H9 (cell line): Measurements from ENCODE around the gene ZNF407. TPM values are rescaled to one million over a fixed set of nuclear protein-coding genes. Genes with fewer than 3 reads are reported as not detected.
A peak's percentile ranks its signal among the peaks of the same experiment; 100 is the strongest.

Source experiments
- DNase-seq: peaks from one replicate; pipeline ENCODE4 v3.0.0-alpha.2; 2017
- H2AFZ ChIP-seq: one replicate; pipeline ENCODE4 v1.6.1; 2013; ENCODE audit warnings: mild to moderate bottlenecking, low read length, control low read depth, moderate library complexity
- H2AK5ac ChIP-seq: 2 replicates; pipeline ENCODE4 v1.6.1; 2013; ENCODE audit warnings: low read length, control low read depth, mixed read lengths; ENCODE audit not compliant: insufficient read length
- H2BK120ac ChIP-seq: one replicate; pipeline ENCODE4 v1.6.1; 2013; ENCODE audit warnings: low read depth, mild to moderate bottlenecking, low read length, control low read depth, inconsistent platforms; ENCODE audit not compliant: poor library complexity, severe bottlenecking
- H2BK12ac ChIP-seq: 2 replicates; pipeline ENCODE4 v1.6.1; 2013; ENCODE audit warnings: low read length, control low read depth, mixed read lengths, low read depth; ENCODE audit not compliant: insufficient read length
- H2BK15ac ChIP-seq: 2 replicates; pipeline ENCODE4 v1.6.1; 2013; ENCODE audit warnings: low read depth, low read length, control low read depth
- H2BK20ac ChIP-seq: one replicate; pipeline ENCODE4 v1.6.1; 2013; ENCODE audit warnings: low read depth, mild to moderate bottlenecking, low read length, control low read depth, inconsistent platforms; ENCODE audit not compliant: poor library complexity, severe bottlenecking
- H2BK5ac ChIP-seq: 2 replicates; pipeline ENCODE4 v1.6.1; 2013; ENCODE audit warnings: low read length, control low read depth, mixed read lengths; ENCODE audit not compliant: insufficient read length
- H3K14ac ChIP-seq: 2 replicates; pipeline ENCODE4 v1.6.1; 2013; ENCODE audit warnings: low read length, control low read depth; ENCODE audit not compliant: insufficient read depth
- H3K18ac ChIP-seq: 2 replicates; pipeline ENCODE4 v1.6.1; 2013; ENCODE audit warnings: low read depth, mild to moderate bottlenecking, mixed read lengths, low read length, control low read depth; ENCODE audit not compliant: insufficient read length
- H3K23ac ChIP-seq: 2 replicates; pipeline ENCODE4 v1.6.1; 2013; ENCODE audit warnings: low read length, control low read depth, mixed read lengths, low read depth; ENCODE audit not compliant: insufficient read length
- H3K23me2 ChIP-seq: 2 replicates; pipeline ENCODE4 v1.6.1; 2013; ENCODE audit warnings: low read depth, mild to moderate bottlenecking, mixed read lengths, low read length, control low read depth; ENCODE audit not compliant: insufficient read length, poor library complexity, severe bottlenecking
- H3K27ac ChIP-seq: 2 replicates; pipeline ENCODE4 v1.5.1; 2013; ENCODE audit warnings: low read length, control low read depth, mixed read lengths, low read depth; ENCODE audit not compliant: insufficient read length
- H3K27me3 ChIP-seq: 2 replicates; pipeline ENCODE4 v1.6.1; 2013; ENCODE audit warnings: low read length, control low read depth, inconsistent platforms; ENCODE audit not compliant: insufficient read depth
- H3K4ac ChIP-seq: 2 replicates; pipeline ENCODE4 v1.6.1; 2013; ENCODE audit warnings: low read depth, mild to moderate bottlenecking, control low read depth, inconsistent platforms, low read length, moderate library complexity
- H3K4me1 ChIP-seq: 2 replicates; pipeline ENCODE4 v1.6.1; 2013; ENCODE audit warnings: low read length, control low read depth, inconsistent platforms; ENCODE audit not compliant: insufficient read depth
- H3K4me2 ChIP-seq: 2 replicates; pipeline ENCODE4 v1.6.1; 2013; ENCODE audit warnings: low read length, control low read depth, mixed read lengths; ENCODE audit not compliant: insufficient read length, insufficient read depth
- H3K56ac ChIP-seq: 2 replicates; pipeline ENCODE4 v1.6.1; 2013; ENCODE audit warnings: low read depth, mild to moderate bottlenecking, mixed read lengths, low read length, control low read depth; ENCODE audit not compliant: insufficient read length
- H3K79me1 ChIP-seq: 2 replicates; pipeline ENCODE4 v1.6.1; 2013; ENCODE audit warnings: low read depth, mild to moderate bottlenecking, moderate library complexity, low read length, control low read depth, inconsistent platforms; ENCODE audit not compliant: insufficient read depth, poor library complexity, severe bottlenecking
- H3K79me2 ChIP-seq: 2 replicates; pipeline ENCODE4 v1.6.1; 2013; ENCODE audit warnings: low read length, control low read depth, inconsistent platforms; ENCODE audit not compliant: insufficient read depth
- H3K9ac ChIP-seq: 2 replicates; pipeline ENCODE4 v1.6.1; 2013; ENCODE audit warnings: low read length, control low read depth, mixed read lengths; ENCODE audit not compliant: insufficient read length; ENCODE audit errors: extremely low read depth
- H3K9me3 ChIP-seq: one replicate; pipeline ENCODE4 v1.6.1; 2013; ENCODE audit warnings: low read depth, low read length, inconsistent platforms; ENCODE audit not compliant: control insufficient read depth
- H3T11ph ChIP-seq: one replicate; pipeline ENCODE4 v1.6.1; 2013; ENCODE audit warnings: mild to moderate bottlenecking, low read length, control low read depth, inconsistent platforms
- H4K20me1 ChIP-seq: one replicate; pipeline ENCODE4 v1.6.1; 2013; ENCODE audit not compliant: control insufficient read depth, insufficient read length, insufficient read depth
- H4K5ac ChIP-seq: 2 replicates; pipeline ENCODE4 v1.6.1; 2013; ENCODE audit warnings: low read depth, mild to moderate bottlenecking, mixed read lengths, low read length, control low read depth; ENCODE audit not compliant: insufficient read length
- H4K8ac ChIP-seq: replicated peaks from 2 replicates; pipeline ENCODE4 v1.6.1; 2013; ENCODE audit warnings: low read length, control low read depth, mixed read lengths, low read depth; ENCODE audit not compliant: insufficient read length
- H4K91ac ChIP-seq: 2 replicates; pipeline ENCODE4 v1.6.1; 2013; ENCODE audit warnings: low read depth, mild to moderate bottlenecking, moderate library complexity, mixed read lengths, low read length, control low read depth; ENCODE audit not compliant: insufficient read length
- H3K27ac Mint-ChIP-seq, 3 experiments: 2 replicates in 2 of 3; 3 replicates in 1 of 3; pipeline ENCODE4 v1.8.0; 2020 to 2021; ENCODE audit warnings: mixed read lengths in 3 of 3, mild to moderate bottlenecking in 1 of 3, moderate library complexity in 1 of 3
- H3K27me3 Mint-ChIP-seq: 2 replicates; pipeline ENCODE4 v1.8.0; 2021; ENCODE audit warnings: low read depth, mild to moderate bottlenecking, moderate library complexity, mixed read lengths
- H3K36me3 Mint-ChIP-seq, 3 experiments: 2 replicates in 2 of 3; 3 replicates in 1 of 3; pipeline ENCODE4 v1.8.0; 2020 to 2021; ENCODE audit warnings: low read depth in 3 of 3, mixed read lengths in 3 of 3; ENCODE audit not compliant: insufficient read depth in 1 of 3
- H3K4me1 Mint-ChIP-seq, 2 experiments: 2 replicates each; pipeline ENCODE4 v1.8.0; 2020; ENCODE audit warnings: mixed read lengths in 2 of 2
- H3K4me3 Mint-ChIP-seq, 2 experiments: 2 replicates in 1 of 2; 3 replicates in 1 of 2; pipeline ENCODE4 v1.8.0; 2020 to 2021; ENCODE audit warnings: mild to moderate bottlenecking in 2 of 2, mixed read lengths in 2 of 2, moderate library complexity in 1 of 2
- H3K9me3 Mint-ChIP-seq, 2 experiments: 2 replicates in 1 of 2; 3 replicates in 1 of 2; pipeline ENCODE4 v1.8.0; 2020; ENCODE audit warnings: mild to moderate bottlenecking in 2 of 2, mixed read lengths in 2 of 2, moderate library complexity in 1 of 2
- WGBS: extraction: QIAGEN DNeasy Blood & Tissue Kit; methylation state at CpG from one replicate; pipeline ENCODE4 v1.1.7; 2013; ENCODE audit warnings: missing lambda C conversion rate, low lambda C conversion rate, mixed read lengths; ENCODE audit not compliant: insufficient read length; ENCODE audit errors: extremely low coverage; 5-methylcytosine and 5-hydroxymethylcytosine counted together
- total RNA-seq: library from RNA; stranded (reverse); gene quantifications from 2 replicates; pipeline ENCODE4 v1.2.1, GENCODE V29; 2021
- TF ChIP-seq, protein P1 (sequence below): fragments of 200-600 bp; sonication (generic); conservative IDR thresholded peaks from 3 replicates; pipeline ENCODE4 v1.8.0; 2021; ENCODE audit warnings: antibody characterized with exemption, mild to moderate bottlenecking

ZNF407 gene
- total RNA-seq, 1 experiment from 2014 or later: 8.7 TPM

DNA sequence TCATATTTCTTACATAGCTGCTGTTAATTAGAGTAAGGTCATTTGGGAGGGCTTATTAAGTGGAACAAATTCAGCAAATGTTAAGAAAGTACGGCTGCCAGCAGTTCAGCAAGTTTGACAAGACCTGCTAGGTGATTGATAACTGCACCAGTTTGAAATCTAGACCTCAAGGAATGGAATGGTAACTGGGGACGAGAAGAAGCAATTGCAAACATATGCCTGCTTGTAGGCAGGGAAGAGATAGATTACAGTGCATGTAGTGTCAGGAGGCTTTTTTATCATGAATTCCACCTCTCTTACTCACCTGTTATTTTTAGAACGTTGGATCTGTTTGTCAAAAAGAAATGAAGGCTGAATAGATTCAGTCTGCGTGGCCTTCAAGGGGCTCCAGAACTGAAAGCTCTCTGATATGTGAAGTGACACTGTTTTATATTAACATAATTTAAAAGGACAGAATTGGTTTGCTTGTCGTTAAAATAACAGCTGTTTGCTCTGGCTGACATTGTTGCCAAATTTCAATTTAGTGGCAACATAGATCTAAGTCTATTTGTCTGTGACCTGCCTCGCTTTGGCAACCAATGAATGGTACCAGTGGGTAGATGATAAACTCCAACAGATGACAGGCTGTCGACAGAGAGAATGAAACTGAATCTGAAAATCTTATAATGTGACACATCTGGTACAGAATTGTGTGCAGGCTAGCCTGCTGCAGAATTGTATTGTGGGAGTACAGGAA is 199.3 kb downstream of the ZNF407 start:
- no peak overlapping the region for H2BK120ac ChIP-seq
- H3K9ac ChIP-seq: no peak overlapping the region
- H3T11ph ChIP-seq: no peak overlapping the region
- no peak overlapping the region for H2BK12ac ChIP-seq
- no peak overlapping the region for H2BK5ac ChIP-seq
- H4K20me1 ChIP-seq: no peaks in the 10 kb centered on the region
- no peaks in the 10 kb centered on the region for H3K27me3 Mint-ChIP-seq
- H3K9me3 ChIP-seq: no peaks in the 10 kb centered on the region
- H3K4me2 ChIP-seq: no peak overlapping the region
- H2BK15ac ChIP-seq: no peak overlapping the region
- H3K27me3 ChIP-seq: no peaks in the 10 kb centered on the region
- H3K23me2 ChIP-seq: no peaks in the 10 kb centered on the region
- no peaks in the 10 kb centered on the region for H3K9me3 Mint-ChIP-seq
- no peak for DNase-seq
- peaks cover 43 to 45% of the 10 kb centered on the region in 2 experiments for H3K4me1 Mint-ChIP-seq
- no peak overlapping the region for H4K91ac ChIP-seq
- no peak overlapping the region for H2BK20ac ChIP-seq
- no CpG with 5 or more reads among the region's 7 CpGs for WGBS
- TF ChIP-seq, protein P1, sequence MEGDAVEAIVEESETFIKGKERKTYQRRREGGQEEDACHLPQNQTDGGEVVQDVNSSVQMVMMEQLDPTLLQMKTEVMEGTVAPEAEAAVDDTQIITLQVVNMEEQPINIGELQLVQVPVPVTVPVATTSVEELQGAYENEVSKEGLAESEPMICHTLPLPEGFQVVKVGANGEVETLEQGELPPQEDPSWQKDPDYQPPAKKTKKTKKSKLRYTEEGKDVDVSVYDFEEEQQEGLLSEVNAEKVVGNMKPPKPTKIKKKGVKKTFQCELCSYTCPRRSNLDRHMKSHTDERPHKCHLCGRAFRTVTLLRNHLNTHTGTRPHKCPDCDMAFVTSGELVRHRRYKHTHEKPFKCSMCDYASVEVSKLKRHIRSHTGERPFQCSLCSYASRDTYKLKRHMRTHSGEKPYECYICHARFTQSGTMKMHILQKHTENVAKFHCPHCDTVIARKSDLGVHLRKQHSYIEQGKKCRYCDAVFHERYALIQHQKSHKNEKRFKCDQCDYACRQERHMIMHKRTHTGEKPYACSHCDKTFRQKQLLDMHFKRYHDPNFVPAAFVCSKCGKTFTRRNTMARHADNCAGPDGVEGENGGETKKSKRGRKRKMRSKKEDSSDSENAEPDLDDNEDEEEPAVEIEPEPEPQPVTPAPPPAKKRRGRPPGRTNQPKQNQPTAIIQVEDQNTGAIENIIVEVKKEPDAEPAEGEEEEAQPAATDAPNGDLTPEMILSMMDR: no peak
- H3K56ac ChIP-seq: no peak overlapping the region
- no peaks in the 10 kb centered on the region for H3K79me1 ChIP-seq
- no peaks in the 10 kb centered on the region for H3K79me2 ChIP-seq
- H3K4ac ChIP-seq: no peak overlapping the region
- no peak overlapping the region for H4K5ac ChIP-seq
- peak overlapping the region in 2 of 3 experiments; percentile 3 to 61; a peak in 2 of 7 replicates for H3K27ac Mint-ChIP-seq
- H2AK5ac ChIP-seq: no peak overlapping the region
- H3K36me3 Mint-ChIP-seq: no peaks in the 10 kb centered on the region
- H3K4me3 Mint-ChIP-seq: no peak overlapping the region
- no peak overlapping the region for H3K18ac ChIP-seq
- no peak overlapping the region for H3K14ac ChIP-seq
- H3K27ac ChIP-seq: no peak overlapping the region
- no peak overlapping the region for H4K8ac ChIP-seq
- no peaks in the 10 kb centered on the region; the same call in 1 of the 2 replicates for H3K4me1 ChIP-seq
- no peak overlapping the region for H3K23ac ChIP-seq
- H2AFZ ChIP-seq: no peak overlapping the region
